Measurements from ENCODE around the gene NOL11.
"Not testable (repeated sequence)": the region's sequence is repeated elsewhere in the genome, so short reads cannot be mapped to it uniquely, and the experiment has no call there.

NOL11 gene

GRCh38 chr17:67708378-67708777 lies 9.4 kb upstream of the NOL11 start:
- no peak for DNase-seq (ENCODE audit: low read depth, low spot score)

GRCh38 chr17:67711916-67712315 lies 5.8 kb upstream of the NOL11 start:
- DNase-seq (ENCODE audit: low read depth, low spot score), result no peak

- no peak for DNase-seq (ENCODE audit: low read depth, low spot score)
These were observed 5.4 kb upstream of the NOL11 start for GRCh38 chr17:67712375-67712774.

GRCh38 chr17:67713169-67713568 lies 4.6 kb upstream of the NOL11 start:
- no peak for DNase-seq (ENCODE audit: low read depth, low spot score)

GRCh38 chr17:67716405-67716798 lies 1.3 kb upstream of the NOL11 start:
- no peak for DNase-seq (ENCODE audit: low read depth, low spot score)

- DNase-seq (ENCODE audit: low read depth, low spot score), result no peak
These were observed 528 bp upstream of the NOL11 start for GRCh38 chr17:67717192-67717623.

GRCh38 chr17:67718325-67718941 lies 697 bp downstream of the NOL11 start:
- DNase-seq (ENCODE audit: low read depth, low spot score), result no peak

GRCh38 chr17:67725373-67725791 lies 7.6 kb downstream of the NOL11 start:
- no peak for DNase-seq (ENCODE audit: low read depth, low spot score)

- DNase-seq (ENCODE audit: low read depth, low spot score), result no peak
These were observed 8.1 kb downstream of the NOL11 start for GRCh38 chr17:67725807-67726206.

- not testable (repeated sequence) for DNase-seq (ENCODE audit: low read depth, low spot score)
These were observed 9.7 kb downstream of the NOL11 start for GRCh38 chr17:67727152-67728039.

- DNase-seq (ENCODE audit: low read depth, low spot score), result no peak
These were observed 12.2 kb downstream of the NOL11 start for GRCh38 chr17:67729903-67730302.

GRCh38 chr17:67730731-67731130 lies 13.0 kb downstream of the NOL11 start:
- no peak for DNase-seq (ENCODE audit: low read depth, low spot score)

GRCh38 chr17:67733449-67733848 lies 15.7 kb downstream of the NOL11 start:
- DNase-seq (ENCODE audit: low read depth, low spot score), result no peak

GRCh38 chr17:67737145-67737544 lies 19.4 kb downstream of the NOL11 start:
- DNase-seq (ENCODE audit: low read depth, low spot score), result no peak

GRCh38 chr17:67742025-67742424 lies 24.3 kb downstream of the NOL11 start:
- DNase-seq (ENCODE audit: low read depth, low spot score), result no peak

- DNase-seq (ENCODE audit: low read depth, low spot score), result no peak
These were observed 29.2 kb downstream of the NOL11 start for GRCh38 chr17:67746704-67747571.

- no peak for DNase-seq (ENCODE audit: low read depth, low spot score)
These were observed 30.0 kb downstream of the NOL11 start for GRCh38 chr17:67747681-67748235.

GRCh38 chr17:67750067-67750466 lies 32.3 kb downstream of the NOL11 start:
- DNase-seq (ENCODE audit: low read depth, low spot score), result no peak

- DNase-seq (ENCODE audit: low read depth, low spot score), result no peak
These were observed 33.7 kb downstream of the NOL11 start for GRCh38 chr17:67751101-67752074.

GRCh38 chr17:67752160-67752559 lies 34.4 kb downstream of the NOL11 start:
- DNase-seq (ENCODE audit: low read depth, low spot score), result not testable (repeated sequence)

- DNase-seq (ENCODE audit: low read depth, low spot score), result no peak
These were observed 35.3 kb downstream of the NOL11 start for GRCh38 chr17:67753026-67753425.

Measured in smooth muscle cell of the brain vasculature (primary cell).